Endothelial cell of umbilical vein (primary cell): Measurements from ENCODE around the gene THBD. TPM values are rescaled to one million over a fixed set of nuclear protein-coding genes. Genes with fewer than 3 reads are reported as not detected.

Experiments used
- BruUV-seq: library from RNA; stranded (reverse); fragments of 400-500 nt; replicated peaks from 2 replicates; lab custom pipeline; 2021; lab: Mats Ljungman, UMichigan
- CTCF ChIA-PET: fragments of 300-600, 350-600 bp; sonication (Branson Sonifier 250); formaldehyde crosslinking; loops from one replicate; lab custom pipeline; 2021; ENCODE audit warnings: antibody characterized with exemption, inconsistent platforms; lab: Charles Lee
- POLR2A ChIA-PET: fragments of 300-600, 350-600 bp; sonication (Branson Sonifier 250); formaldehyde crosslinking; loops from one replicate; lab custom pipeline; 2021; ENCODE audit warnings: antibody characterized with exemption, inconsistent platforms; lab: Charles Lee
- DNase-seq: peaks from one replicate; pipeline ENCODE4 v3.0.0-alpha.2; 2011; ENCODE audit warnings: low read depth, low spot score
- FAIRE-seq: peaks from 2 replicates; lab custom pipeline; 2011; peaks lifted over from hg19 to GRCh38; lab: Jason Lieb, UNC
- H2AFZ ChIP-seq: 2 replicates; pipeline ENCODE4 v1.6.0; 2012; ENCODE audit warnings: low read depth, low read length, control low read depth, inconsistent platforms
- H3K27ac ChIP-seq: 2 replicates; pipeline ENCODE4 v1.5.1; 2011; ENCODE audit warnings: low read depth, mild to moderate bottlenecking, control low read depth, low read length, moderate library complexity; ENCODE audit not compliant: insufficient read depth
- H3K27me3 ChIP-seq, 2 experiments: 2 replicates each; pipeline versions ENCODE4 v1.6.0 to v1.6.1; 2011; ENCODE audit warnings: low read length in 2 of 2, mixed read lengths in 1 of 2; ENCODE audit not compliant: control insufficient read depth in 2 of 2, insufficient read depth in 2 of 2
- H3K36me3 ChIP-seq, 2 experiments: 2 replicates in 1 of 2; 3 replicates in 1 of 2; pipeline ENCODE4 v1.5.1; 2011; ENCODE audit warnings: low read length in 2 of 2, mild to moderate bottlenecking in 1 of 2, moderate library complexity in 1 of 2; ENCODE audit not compliant: control insufficient read depth in 2 of 2, insufficient read depth in 2 of 2; ENCODE audit errors: extremely low read depth in 1 of 2
- H3K4me1 ChIP-seq: 3 replicates; pipeline ENCODE4 v1.5.1; 2011; ENCODE audit warnings: mild to moderate bottlenecking, low read length; ENCODE audit not compliant: control insufficient read depth, insufficient read depth; ENCODE audit errors: extremely low read depth
- H3K4me2 ChIP-seq: 2 replicates; pipeline ENCODE4 v1.6.1; 2011; ENCODE audit warnings: low read length, control low read depth, mixed read lengths; ENCODE audit not compliant: insufficient read depth
- H3K4me3 ChIP-seq, 3 experiments: fragments of 200-600 bp in 1 of 3; sonication (generic), shearing (Covaris generic) in 1 of 3; replicated peaks in 1 of 3; 2 replicates each; pipeline ENCODE4 v1.5.1; 2011 to 2016; ENCODE audit warnings: control low read depth in 3 of 3, low read length in 3 of 3, mild to moderate bottlenecking in 2 of 3, inconsistent platforms in 1 of 3, low read depth in 1 of 3, moderate library complexity in 1 of 3; ENCODE audit not compliant: insufficient read depth in 1 of 3
- H3K79me2 ChIP-seq: 2 replicates; pipeline ENCODE4 v1.6.0; 2012; ENCODE audit warnings: low read length, inconsistent platforms; ENCODE audit not compliant: control insufficient read depth, insufficient read depth
- H3K9ac ChIP-seq: replicated peaks from 2 replicates; pipeline ENCODE3; 2011; ENCODE audit warnings: low read length, control low read depth; ENCODE audit not compliant: insufficient read depth; ENCODE audit errors: extremely low read depth
- H3K9me1 ChIP-seq: replicated peaks from 3 replicates; pipeline ENCODE4 v1.6.0; 2011; ENCODE audit warnings: mild to moderate bottlenecking, low read length; ENCODE audit not compliant: control insufficient read depth, insufficient read depth; ENCODE audit errors: extremely low read depth
- H3K9me3 ChIP-seq: replicated peaks from 2 replicates; pipeline ENCODE4 v1.5.1; 2012; ENCODE audit warnings: low read length, inconsistent platforms; ENCODE audit not compliant: control insufficient read depth, insufficient read depth
- H4K20me1 ChIP-seq: replicated peaks from 2 replicates; pipeline ENCODE3; 2011; ENCODE audit warnings: mild to moderate bottlenecking, low read length; ENCODE audit not compliant: control insufficient read depth, insufficient read depth; ENCODE audit errors: extremely low read depth
- CTCF ChIP-seq, 2 donors: IDR thresholded peaks; 1 replicate in 1 of 2; 2 replicates in 1 of 2; pipeline ENCODE4 v1.5.1; 2011; ENCODE audit warnings: low read length in 2 of 2, mild to moderate bottlenecking in 2 of 2, moderate library complexity in 2 of 2, control low read depth in 1 of 2, inconsistent platforms in 1 of 2, low read depth in 1 of 2; ENCODE audit not compliant: insufficient read depth in 1 of 2; ENCODE audit errors: extremely low read depth in 1 of 2
- JUN ChIP-seq: IDR thresholded peaks from 2 replicates; pipeline ENCODE4 v1.6.1; 2011; ENCODE audit warnings: borderline replicate concordance, low read depth; ENCODE audit not compliant: insufficient read length, insufficient read depth
- MAX ChIP-seq: IDR thresholded peaks from 2 replicates; pipeline ENCODE4 v1.6.1; 2011; ENCODE audit not compliant: insufficient read depth, insufficient read length
- MYC ChIP-seq: IDR thresholded peaks from one replicate; pipeline ENCODE4 v1.6.1; 2011; ENCODE audit warnings: mild to moderate bottlenecking, low read depth, low read length
- POLR2AphosphoS5 ChIP-seq: IDR thresholded peaks from 2 replicates; pipeline ENCODE4 v1.6.1; 2012; ENCODE audit warnings: low read depth, mild to moderate bottlenecking, control low read depth, low read length, moderate library complexity; ENCODE audit not compliant: insufficient read depth
- dilution Hi-C: fragments of 300-500 bp; cut with MboI; formaldehyde crosslinking; loops from one replicate; pipeline ENCODE4 v1.15.0; 2019; ENCODE audit warnings: low sequenced_read_pairs; ENCODE audit not compliant: extremely low pct_ligation_motif_present
- intact Hi-C: fragments of 100-400 bp; cut with micrococcal nuclease; formaldehyde crosslinking; loops from one replicate; pipeline ENCODE4 v1.10.0; 2022
- polyA plus RNA-seq, 4 experiments: library from polyadenylated mRNA; depleted of rRNA in 3 of 4; stranded (reverse) in 3 of 4; unstranded in 1 of 4; fragments of >200 nt; gene quantifications; 2 replicates each; pipeline versions ENCODE4 v1.2.1 to v1.2.3, GENCODE V29; 2011 to 2012; ENCODE audit warnings: missing spikeins in 1 of 4
- total RNA-seq: library from RNA; stranded (reverse); gene quantifications from 2 replicates; pipeline ENCODE4 v1.2.3, GENCODE V29; 2021

THBD gene
- total and polyA plus RNA-seq, 2 donors (not counting 3 experiments of a cell fraction or from before 2014, with no cell fraction given) = 17.1 to 28.0 TPM

GRCh38 chr20:22998476-22998875, 51.0 kb downstream of the THBD start:
- BruUV-seq = no TSS peak
- Histone ChIP-seq H3K4me1 (no peaks in the 10 kb centered on the region), H3K36me3 (no peaks in the 10 kb centered on the region), H2AFZ (no peak overlapping the region), H3K4me2 (no peak overlapping the region), H3K9ac (no peak overlapping the region), H4K20me1 (no peaks in the 10 kb centered on the region), H3K79me2 (no peaks in the 10 kb centered on the region), H3K9me3 (no peaks in the 10 kb centered on the region), H3K9me1 (no peaks in the 10 kb centered on the region), H3K27me3 (peaks cover 0 to 2% of the 10 kb centered on the region in 2 experiments), H3K4me3 (no peak overlapping the region), H3K27ac (no peak overlapping the region)
- DNase-seq = no peak
- POLR2A ChIA-PET = no interaction called here
- intact Hi-C loops (no loop called here), dilution Hi-C loops (no loop called here)
- no peak for FAIRE-seq
- CTCF ChIA-PET = interaction anchor here (0.8 kb wide), 1 partner anchor 306 kb away, joined by 3 read pairs; no protein-coding TSS in a partner anchor
- TF ChIP-seq CTCF (IDR thresholded peaks at IDR 0.05; ENCODE audit: extremely low read depth in 1 of 2, insufficient read depth in 1 of 2, low read depth in 1 of 2, low read length in 2 of 2) (no peak), MYC (no peak), MAX (no peak), JUN (no peak), POLR2AphosphoS5 (no peak)

- intact Hi-C loops = no loop called here
- no peaks in the 10 kb centered on the region for H3K9me1 ChIP-seq
- CTCF ChIA-PET = no interaction called here
- POLR2A ChIA-PET = no interaction called here
- H3K9ac ChIP-seq = no peak overlapping the region
- no peaks in the 10 kb centered on the region for H3K79me2 ChIP-seq
- H3K27me3 ChIP-seq = no peaks in the 10 kb centered on the region
- no peak overlapping the region for H3K27ac ChIP-seq
- H2AFZ ChIP-seq = no peak overlapping the region
- H3K9me3 ChIP-seq = no peaks in the 10 kb centered on the region
- BruUV-seq = no TSS peak
- TF ChIP-seq MYC (no peak), MAX (no peak), CTCF (IDR thresholded peaks at IDR 0.05; ENCODE audit: extremely low read depth in 1 of 2, insufficient read depth in 1 of 2, low read depth in 1 of 2, low read length in 2 of 2) (no peak)
- DNase-seq (no peak), FAIRE-seq (no peak)
- no peaks in the 10 kb centered on the region for H4K20me1 ChIP-seq
- H3K36me3 ChIP-seq = no peaks in the 10 kb centered on the region
- H3K4me2 ChIP-seq = no peak overlapping the region
- no peak overlapping the region for H3K4me3 ChIP-seq
- no peaks in the 10 kb centered on the region for H3K4me1 ChIP-seq
- dilution Hi-C loops = no loop called here
These were observed 53.5 kb downstream of the THBD start for GRCh38 chr20:22995923-22996322.
